Activated naive CD4-positive, alpha-beta T cell treated with Interleukin-2 at 50 U/mL for 16 hours (primary cell): ENCODE data around the gene PRKAG2.
A peak's percentile ranks its signal among the peaks of the same experiment; 100 is the strongest.
"Not testable (repeated sequence)": the region's sequence is repeated elsewhere in the genome, so short reads cannot be mapped to it uniquely, and the experiment has no call there.

Source experiments
- DNase-seq: peaks from one replicate; pipeline ENCODE4 v3.0.0-alpha.2; 2020

PRKAG2 gene

GRCh38 chr7:151849008-151849878 is 27.7 kb downstream of the PRKAG2 start:
- no peak for DNase-seq

DNA sequence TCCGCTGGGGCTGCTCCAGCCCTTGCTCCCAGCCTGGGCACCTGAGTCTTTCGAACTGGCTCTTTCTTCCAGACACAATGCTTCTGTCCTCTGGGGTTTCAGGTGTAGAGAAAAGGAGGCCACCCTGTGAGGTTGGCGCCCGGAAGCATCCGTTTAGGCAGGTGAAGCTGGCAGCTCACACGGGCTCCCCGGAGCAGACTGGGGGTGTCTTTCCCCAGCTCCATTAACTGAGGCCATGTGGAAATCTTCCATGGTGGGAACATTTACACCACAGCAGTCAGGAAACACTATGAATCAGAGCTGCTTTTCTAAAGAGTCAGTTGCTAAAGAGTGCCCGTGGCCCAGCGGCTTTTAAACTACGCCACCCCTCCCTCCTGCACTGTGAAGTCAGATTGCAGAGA is 29.2 kb downstream of the PRKAG2 start:
- DNase-seq: no peak

- DNase-seq: no peak
Measured at GRCh38 chr7:151847136-151847535, 29.8 kb downstream of the PRKAG2 start.

GRCh38 chr7:151845412-151846205 is 31.3 kb downstream of the PRKAG2 start:
- no peak for DNase-seq

DNA sequence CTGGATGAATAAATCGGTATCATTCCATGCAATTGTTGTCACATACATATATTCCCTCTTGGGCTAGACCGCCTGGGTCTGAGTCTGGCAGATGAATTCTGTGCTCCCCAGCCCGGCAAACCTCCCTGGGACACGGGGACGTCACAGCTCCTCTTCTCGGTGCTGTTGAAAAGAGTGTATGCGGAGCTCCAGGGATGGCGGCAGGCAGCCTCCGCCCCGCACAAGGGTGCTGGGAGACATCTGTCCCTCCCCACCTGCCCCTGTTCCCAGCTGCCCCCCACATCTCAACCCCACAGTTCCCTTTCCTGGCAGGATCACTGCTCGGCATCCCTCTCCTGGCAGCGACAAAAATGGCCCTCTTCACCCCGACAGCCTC is 32.1 kb downstream of the PRKAG2 start:
- DNase-seq: no peak

DNA sequence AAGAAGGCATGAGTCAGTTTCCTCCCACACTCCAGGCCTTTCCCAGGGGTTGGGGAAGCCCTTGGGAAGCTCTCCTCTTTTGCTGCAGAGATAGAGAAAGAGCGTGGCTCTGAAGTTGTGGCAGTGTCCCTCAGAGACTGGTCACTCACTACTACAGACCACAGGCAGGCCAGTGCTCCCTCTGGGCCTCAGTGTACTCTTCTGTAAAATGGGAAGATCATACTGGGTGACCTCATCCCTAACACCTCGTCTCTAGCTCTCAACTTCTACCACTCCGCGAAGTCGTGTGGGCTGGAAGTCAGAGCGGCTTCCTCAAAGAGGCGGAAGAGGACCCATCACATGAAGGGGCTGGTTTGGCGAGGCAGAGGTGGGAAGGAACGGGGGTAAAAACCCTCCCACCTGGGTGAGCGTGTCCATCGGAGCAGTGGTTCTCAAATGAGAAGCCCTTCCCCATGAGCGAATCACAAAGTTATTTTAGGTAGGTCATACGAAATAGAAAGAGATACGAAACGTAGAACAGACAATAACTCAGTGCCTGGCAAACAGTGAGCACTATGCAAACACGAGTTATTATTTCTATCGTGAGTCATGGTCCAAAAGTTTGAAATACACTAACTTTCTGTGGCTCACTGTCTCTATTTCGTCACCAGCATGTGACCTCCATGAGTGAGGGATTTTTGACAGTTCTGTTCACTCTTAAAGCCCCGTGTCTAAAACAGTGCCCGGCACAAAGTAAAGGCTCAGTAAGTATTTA is 32.7 kb downstream of the PRKAG2 start:
- DNase-seq: no peak

DNA sequence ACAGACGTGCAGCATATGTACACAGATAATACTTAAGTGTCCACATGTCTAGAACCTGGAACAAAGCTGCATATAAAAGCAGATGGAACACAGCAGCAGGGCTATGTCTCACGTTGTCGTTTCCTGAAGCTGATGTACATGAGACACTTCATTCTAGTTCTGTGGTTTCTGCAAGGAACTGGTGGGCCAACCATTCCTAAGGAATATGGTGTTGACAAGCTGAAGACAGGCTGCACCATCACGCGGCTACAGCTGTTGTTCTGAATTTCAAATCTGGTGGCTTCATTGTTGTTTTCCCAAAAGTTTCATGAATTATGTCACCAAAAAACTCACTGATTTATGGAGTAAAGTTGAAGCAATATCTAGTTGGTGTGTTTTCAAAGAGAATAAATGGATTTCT is 33.7 kb downstream of the PRKAG2 start:
- DNase-seq: no peak

DNA sequence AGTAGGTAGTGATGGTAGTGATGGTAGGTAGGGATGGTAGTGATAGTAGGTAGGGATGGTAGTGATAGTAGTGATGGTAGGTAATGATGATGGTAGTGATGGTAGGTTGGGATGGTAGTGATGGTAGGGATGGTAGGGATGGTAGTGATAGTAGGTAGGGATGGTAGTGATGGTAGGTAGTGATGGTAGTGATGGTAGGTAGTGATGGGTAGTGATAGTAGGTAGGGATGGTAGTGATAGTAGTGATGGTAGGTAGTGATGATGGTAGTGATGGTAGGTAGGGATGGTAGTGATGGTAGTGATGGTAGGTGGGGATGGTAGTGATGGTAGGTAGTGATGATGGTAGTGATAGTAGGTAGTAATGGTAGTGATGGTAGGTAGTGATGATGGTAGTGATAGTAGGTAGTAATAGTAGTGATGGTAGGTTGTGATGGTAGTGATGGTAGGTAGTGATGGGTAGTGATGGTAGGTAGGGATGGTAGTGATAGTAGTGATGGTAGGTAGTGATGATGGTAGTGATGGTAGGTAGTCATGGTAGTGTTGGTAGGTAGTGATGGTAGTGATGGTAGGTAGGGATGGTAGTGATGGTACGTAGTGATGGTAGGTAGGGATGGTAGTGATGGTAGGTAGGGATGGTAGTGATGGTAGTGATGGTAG is 35.4 kb downstream of the PRKAG2 start:
- not testable (repeated sequence) for DNase-seq

- no peak for DNase-seq
Measured at GRCh38 chr7:151840088-151840910, 36.6 kb downstream of the PRKAG2 start.

DNA sequence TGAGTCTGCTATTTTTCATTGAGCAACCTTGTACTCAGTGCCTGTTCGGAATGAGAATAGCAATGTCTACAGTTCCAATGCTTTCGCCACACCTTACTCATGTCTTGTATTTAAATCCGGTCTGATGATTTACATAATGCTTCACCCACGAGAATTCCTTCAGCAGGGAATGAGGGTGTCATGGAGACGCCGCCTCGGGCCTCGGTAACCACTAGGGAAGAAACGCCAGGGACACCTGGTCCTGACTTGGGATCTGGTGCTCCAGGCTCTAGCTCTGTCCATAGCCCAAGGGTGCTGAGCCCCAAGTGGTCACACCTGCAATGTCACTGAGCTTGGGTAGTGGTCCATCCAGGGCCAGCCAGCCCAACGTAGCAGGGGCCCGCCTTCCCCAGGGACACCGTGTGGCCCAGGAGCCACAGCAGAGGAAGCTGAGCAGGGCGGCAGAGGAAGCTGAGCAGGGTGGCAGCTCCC is 37.4 kb downstream of the PRKAG2 start:
- no peak for DNase-seq

DNA sequence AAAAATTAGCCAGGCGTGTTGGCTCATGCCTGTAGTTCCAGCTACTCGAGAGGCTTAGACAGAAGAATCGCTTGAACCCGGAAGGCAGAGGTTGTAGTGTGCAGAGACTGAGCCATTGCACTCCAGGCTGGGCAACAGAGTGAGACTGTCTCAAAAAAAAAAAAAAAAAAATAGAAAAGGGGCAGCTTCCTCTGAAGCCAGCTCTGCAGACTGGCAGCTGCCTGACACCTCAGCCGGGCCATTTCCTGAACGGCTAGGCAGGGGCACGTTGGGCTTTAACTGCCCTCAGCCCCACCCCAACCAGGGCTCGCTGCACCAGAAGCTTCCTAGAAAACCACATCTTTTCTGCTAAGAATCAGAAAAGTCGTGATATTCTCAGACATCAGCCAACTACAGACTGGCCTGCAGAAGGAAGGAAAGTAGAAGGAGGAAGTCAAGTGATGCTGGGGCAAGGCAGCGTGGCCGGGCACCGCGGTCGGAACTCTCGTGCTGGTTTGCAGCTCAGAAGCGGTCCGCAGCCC is 38.0 kb downstream of the PRKAG2 start:
- peak; percentile 31 for DNase-seq

DNA sequence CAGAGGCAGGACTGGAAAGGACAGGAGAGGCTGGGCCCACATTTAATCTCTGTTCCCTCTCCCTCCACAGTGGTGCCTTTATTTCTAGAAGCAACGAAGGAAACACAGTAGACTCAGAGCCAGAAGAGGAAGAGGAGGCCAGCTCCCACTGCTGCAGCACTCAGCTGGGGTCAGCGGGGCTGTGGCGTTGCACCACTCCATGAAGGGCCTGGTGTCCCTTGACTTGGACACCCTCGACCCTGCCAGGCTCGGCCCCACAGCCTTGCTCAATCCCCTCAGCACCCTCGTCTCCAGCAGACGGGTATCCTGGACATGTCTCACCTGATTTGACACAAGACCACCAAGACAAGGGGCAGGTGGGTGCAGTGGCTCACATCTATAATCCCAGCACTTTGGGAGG is 38.8 kb downstream of the PRKAG2 start:
- no peak for DNase-seq

- DNase-seq: no peak
Measured at GRCh38 chr7:151837285-151838042, 39.5 kb downstream of the PRKAG2 start.

DNA sequence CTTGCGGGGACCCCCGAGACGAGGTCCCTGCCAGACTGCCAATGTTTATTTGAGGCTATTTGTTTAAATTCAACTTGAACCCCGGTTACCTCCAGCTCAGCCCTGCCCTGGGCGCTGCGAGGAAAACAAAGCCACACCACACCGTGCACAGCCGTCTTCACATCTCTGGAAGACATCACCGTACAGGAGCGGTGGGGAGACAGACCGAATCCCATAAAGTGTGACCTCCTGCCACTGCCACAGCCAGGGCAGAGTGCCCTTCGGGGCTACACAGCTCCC is 40.0 kb downstream of the PRKAG2 start:
- no peak for DNase-seq

DNA sequence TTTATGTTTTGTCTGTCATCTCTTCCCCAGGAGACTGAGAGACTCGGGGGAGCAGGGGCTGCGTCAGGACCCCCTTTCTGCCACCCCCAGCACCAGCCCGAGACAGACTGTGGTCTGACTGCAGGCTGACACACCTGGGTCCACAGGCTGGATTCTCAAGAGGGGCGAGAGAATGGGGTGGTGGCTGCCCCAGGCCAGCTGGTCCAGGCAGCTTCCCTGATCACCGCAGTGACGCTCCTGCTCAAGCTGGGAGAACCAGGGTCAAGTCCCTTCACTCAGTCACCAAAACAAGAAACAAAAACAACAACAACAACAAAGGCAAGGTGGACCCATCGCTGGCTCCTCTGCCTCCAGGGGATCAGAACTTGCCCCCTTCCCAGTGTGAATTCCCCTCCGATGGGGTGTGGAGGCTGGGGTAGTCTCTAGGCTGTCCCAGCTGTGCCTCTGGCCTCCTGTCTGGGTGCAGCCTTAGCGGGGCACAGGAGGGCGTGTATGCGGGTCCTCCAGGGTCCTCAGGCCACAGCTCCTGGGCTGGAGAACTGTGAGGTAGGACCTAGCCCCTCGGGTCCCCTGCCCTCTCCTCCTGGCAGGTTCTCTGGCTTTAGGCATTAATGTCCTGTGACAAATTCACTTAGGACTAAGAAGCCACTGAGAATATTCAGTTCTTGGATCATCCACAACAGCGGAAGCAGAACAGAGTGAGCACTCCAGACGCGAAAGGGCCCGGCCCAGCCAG is 40.6 kb downstream of the PRKAG2 start:
- no peak for DNase-seq

DNA sequence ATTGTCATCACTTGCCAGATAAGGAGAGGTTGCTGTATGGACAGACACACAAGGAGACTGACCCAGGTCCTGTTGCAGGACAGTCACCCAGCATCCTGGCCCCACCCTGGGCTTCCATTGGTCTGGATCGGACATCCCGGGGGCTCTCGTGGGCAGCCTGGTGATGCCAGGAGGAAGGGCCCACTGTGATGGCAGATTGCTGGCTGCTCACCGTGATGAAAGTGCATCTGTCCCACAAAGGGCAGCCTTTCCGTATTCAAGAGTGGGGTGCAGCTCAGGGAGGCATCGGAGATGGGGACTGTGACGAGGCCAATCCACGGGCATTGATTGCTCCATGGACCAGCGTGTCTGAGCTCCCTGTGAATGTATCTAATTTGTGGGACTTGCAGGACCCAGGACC is 41.3 kb downstream of the PRKAG2 start:
- DNase-seq: no peak

- no peak for DNase-seq
Measured at GRCh38 chr7:151834271-151835035, 42.5 kb downstream of the PRKAG2 start.

DNA sequence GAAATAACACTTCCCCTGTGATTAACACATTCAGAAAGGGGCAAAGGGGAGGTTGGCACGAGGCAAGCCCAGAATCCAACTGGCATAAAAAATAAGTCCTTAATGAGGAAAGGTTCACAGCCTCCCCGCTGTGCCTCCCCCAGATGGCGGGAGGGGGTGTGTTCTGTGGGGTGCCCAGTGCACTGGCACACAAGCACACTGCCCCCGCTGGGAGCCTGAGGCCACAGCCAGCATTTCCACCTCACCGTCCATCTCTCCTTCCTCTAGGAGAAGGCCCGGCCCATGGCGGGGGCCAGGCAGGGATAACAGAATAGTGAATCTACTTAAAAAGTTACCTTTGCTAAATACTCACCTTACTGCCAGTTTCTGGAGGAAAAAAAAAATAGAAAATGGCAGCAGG is 43.2 kb downstream of the PRKAG2 start:
- DNase-seq: no peak

DNA sequence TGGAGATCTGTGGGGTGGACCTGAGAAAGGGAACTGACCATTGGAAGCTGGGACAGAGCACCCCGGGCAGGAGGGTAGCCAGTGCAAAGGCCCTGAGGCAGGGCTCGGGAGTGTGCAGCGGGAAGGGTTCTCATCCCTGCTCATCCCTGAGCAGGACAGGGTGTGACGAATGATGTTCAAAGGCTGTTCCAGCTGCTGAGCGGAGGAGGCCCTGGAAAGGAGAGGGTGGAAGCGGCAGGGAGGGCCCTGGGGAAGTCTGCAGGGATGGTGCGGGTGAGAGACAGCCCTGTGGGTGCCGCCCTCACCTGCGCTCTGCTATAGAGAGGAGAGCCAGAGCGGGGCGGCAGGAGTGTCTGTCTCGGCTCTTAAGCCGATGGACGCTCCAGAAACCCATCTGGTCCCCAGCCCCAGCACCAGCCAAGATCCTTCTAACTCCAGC is 43.7 kb downstream of the PRKAG2 start:
- DNase-seq: no peak

DNA sequence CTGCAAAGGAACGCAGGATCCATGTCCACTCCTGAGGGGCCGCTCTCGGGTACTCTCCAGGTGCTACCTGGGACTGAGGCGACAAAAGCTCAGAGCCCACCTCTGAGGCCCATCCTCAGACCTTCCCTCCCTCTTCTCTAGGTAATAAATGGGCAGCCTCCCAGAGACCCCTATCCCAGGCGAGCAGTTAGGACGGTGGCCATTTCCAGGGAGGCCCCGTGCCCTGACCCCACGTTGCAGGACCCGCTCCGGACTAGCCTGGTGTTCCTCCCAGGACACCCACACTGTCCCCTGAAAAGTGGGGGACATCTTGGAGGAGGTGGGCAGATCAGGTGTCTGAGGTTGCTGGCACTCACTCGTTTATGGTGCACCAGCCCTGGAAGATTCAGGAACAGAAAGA is 44.3 kb downstream of the PRKAG2 start:
- DNase-seq: no peak
